ENCODE results near the gene ZNF346. TPM values are rescaled to one million over a fixed set of nuclear protein-coding genes. Genes with fewer than 3 reads are reported as not detected.
A peak's percentile ranks its signal among the peaks of the same experiment; 100 is the strongest.

ZNF346 gene
- total and polyA plus RNA-seq, 8 donors = 4.5 to 10.4 (median 7.6) TPM

DNA sequence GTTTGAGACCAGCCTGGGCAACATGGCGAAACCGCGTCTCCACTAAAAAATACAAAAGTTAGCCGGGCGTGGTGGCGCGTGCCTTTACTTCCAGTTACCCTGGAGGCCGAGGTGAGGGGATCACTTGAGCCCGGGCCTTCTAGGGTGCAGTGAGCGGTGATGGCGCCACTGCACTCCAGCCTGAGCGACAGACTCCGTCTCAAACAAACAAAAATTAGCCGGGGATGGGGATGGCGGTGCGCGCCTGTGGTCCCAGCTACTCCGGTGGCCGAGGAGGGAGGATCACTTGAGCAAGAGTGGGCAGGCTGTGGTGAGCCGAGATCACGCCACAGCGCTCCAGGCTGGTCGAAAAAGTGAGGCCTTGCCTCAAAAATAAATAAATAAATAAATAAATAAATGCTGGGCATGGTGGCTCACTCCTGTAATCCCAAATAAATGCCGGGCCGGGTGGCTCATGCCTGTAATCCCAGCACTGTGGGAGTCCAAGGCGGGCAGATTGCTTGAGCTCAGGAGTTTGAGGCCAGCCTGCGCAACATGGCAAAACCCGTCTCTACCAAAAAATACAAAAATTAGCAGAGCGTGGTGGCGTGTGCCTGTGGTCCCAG is 95.0 kb downstream of the ZNF346 start:
- no peaks in the 10 kb centered on the region for H3K27me3 ChIP-seq
- ATAC-seq (no peak), DNase-seq (peak in 1 of 6 donors; percentile 37), FAIRE-seq (no peak)
- H3K9me3 ChIP-seq = no peaks in the 10 kb centered on the region
- intact Hi-C loops (cut with DNase I) = loop anchor here in 1 of 3 donors (10.0 kb wide), 1 partner anchor 187 kb away; the partner anchor contains the start of genes PRELID1 and RAB24
- WGBS, 2 donors = 97 to 99% methylated on average over 30 of the region's 30 CpGs
- H3K4me1 ChIP-seq = peaks cover 0 to 3% (median 0%) of the 10 kb centered on the region in 3 donors
- TF ChIP-seq, protein P1, sequence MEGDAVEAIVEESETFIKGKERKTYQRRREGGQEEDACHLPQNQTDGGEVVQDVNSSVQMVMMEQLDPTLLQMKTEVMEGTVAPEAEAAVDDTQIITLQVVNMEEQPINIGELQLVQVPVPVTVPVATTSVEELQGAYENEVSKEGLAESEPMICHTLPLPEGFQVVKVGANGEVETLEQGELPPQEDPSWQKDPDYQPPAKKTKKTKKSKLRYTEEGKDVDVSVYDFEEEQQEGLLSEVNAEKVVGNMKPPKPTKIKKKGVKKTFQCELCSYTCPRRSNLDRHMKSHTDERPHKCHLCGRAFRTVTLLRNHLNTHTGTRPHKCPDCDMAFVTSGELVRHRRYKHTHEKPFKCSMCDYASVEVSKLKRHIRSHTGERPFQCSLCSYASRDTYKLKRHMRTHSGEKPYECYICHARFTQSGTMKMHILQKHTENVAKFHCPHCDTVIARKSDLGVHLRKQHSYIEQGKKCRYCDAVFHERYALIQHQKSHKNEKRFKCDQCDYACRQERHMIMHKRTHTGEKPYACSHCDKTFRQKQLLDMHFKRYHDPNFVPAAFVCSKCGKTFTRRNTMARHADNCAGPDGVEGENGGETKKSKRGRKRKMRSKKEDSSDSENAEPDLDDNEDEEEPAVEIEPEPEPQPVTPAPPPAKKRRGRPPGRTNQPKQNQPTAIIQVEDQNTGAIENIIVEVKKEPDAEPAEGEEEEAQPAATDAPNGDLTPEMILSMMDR (IDR thresholded peaks at IDR 0.05) = no peak
- no peak overlapping the region for H3K4me3 ChIP-seq
- no peak overlapping the region for H3K27ac ChIP-seq
- H3K36me3 ChIP-seq = no peaks in the 10 kb centered on the region

DNA sequence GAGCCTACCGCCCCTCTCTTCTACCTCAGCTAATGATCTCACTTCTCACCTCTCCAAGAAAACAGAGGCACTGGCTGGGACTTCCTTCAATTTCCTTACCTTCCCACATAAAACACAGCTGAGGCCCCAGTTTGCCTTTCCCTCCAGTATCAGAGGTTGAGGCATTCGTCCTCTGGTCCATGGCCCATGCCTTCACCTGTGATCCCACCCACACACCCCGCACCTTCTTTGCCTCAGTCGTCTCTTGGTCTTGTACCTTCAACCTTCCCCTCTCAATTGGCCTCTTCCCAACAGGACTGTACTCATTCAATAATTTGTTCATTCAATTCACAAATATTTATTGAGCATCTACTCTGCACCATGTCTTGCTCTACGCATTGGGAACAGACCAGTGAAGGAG is 100.1 kb downstream of the ZNF346 start:
- Histone ChIP-seq H3K27ac (no peak overlapping the region), H3K9me3 (no peaks in the 10 kb centered on the region), H3K27me3 (no peaks in the 10 kb centered on the region), H3K36me3 (no peaks in the 10 kb centered on the region), H3K4me3 (no peak overlapping the region), H3K4me1 (no peaks in the 10 kb centered on the region)
- TF ChIP-seq, protein P1 (IDR thresholded peaks at IDR 0.05) = no peak
- ATAC-seq (no peak), DNase-seq (no peak), FAIRE-seq (no peak)
- intact Hi-C loops (cut with DNase I) = no loop called here
- 90 to 91% methylated on average over 5 of the region's 5 CpGs for WGBS, 2 donors

DNA sequence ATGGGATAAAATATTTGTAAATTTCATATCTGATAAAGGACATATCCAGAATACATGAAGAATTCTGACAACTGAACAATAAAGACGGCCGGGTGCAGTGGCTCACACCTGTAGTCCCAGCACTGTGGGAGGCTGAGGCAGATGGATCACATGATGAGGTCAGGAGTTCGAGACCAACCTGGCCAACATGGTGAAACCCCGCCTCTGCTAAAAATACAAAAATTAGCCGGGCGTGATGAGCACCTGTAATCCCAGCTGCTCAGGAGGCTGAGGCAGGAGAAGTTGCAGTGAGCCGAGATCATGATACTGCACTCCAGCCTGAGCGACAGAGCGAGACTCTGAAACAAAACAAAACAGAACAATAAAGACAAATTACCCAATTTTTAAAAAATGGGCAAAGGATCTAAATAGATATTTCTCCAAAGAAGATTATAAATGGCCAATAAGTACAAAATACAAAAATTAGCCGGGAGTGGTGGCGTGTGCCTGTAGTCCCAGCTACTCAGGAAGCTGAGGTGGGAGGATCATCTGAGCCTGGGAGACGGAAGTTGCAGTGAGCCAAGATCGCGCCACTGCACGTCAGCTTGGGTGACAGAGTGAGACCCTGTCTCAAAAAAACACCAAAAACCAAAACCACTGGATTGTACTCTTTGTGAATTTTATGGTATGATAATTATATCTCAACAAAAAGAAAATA is 101.4 kb downstream of the ZNF346 start:
- Histone ChIP-seq H3K9me3 (no peaks in the 10 kb centered on the region), H3K27me3 (no peaks in the 10 kb centered on the region), H3K27ac (no peak overlapping the region), H3K36me3 (no peaks in the 10 kb centered on the region), H3K4me3 (no peak overlapping the region), H3K4me1 (no peaks in the 10 kb centered on the region)
- FAIRE-seq = no peak
- intact Hi-C loops (cut with DNase I) = no loop called here
- TF ChIP-seq, protein P1 (IDR thresholded peaks at IDR 0.05) = no peak
- DNase-seq = no peak
- WGBS, 2 donors = 85 to 91% methylated on average over 15 of the region's 15 CpGs
- no peak for ATAC-seq

DNA sequence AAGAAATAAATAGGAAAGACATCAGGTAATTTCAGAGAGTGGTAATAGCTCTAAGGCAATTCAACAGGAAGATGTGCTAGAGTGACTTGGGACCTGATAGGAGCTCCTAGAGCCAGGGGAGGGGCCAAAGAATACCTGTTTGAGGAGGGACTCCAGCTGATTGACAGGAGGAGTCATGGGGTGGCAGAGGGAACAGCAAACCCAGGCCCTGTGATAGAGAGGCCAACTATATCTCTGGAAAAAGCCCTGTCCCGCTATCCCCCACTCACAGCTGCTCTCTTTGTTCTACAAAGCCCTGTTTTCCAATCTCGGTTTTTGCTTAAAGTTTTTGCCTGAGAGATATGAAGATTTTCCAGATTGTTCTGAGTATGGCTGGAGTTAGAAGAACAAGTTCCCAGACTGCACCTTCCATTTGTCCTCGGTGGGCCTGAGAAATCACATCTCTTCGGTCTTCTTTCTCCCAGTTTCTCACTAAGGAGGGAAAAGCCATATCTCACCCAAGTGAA is 102.0 kb downstream of the ZNF346 start:
- H3K9me3 ChIP-seq = no peaks in the 10 kb centered on the region
- DNase-seq = no peak
- no peaks in the 10 kb centered on the region for H3K4me1 ChIP-seq
- 76 to 78% methylated on average over 4 of the region's 4 CpGs for WGBS, 2 donors
- TF ChIP-seq, protein P1 (IDR thresholded peaks at IDR 0.05) = no peak
- H3K27ac ChIP-seq = no peak overlapping the region
- ATAC-seq = no peak
- no peaks in the 10 kb centered on the region for H3K36me3 ChIP-seq
- no peak overlapping the region for H3K4me3 ChIP-seq
- FAIRE-seq = no peak
- intact Hi-C loops (cut with DNase I) = no loop called here
- H3K27me3 ChIP-seq = no peaks in the 10 kb centered on the region

DNA sequence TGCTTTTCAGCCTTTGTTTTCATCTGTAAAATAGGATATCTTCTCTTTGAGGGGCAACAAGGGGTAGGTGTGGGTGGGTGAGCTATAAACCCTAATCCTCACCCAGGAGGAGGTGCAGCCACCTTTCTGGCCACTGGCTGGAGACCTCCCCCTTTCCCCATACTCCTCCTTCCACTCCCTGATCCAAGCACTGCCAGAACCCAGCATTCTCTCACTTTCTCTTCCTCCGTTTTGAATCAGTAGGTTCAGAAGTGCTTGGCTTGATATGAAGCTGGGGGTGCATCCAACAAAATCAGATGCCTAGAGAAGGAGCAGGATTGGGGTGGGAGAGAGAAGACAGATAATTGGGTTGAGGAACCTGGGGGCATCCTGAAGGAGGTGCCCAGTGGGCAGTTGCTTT is 104.3 kb downstream of the ZNF346 start:
- TF ChIP-seq, protein P1 (IDR thresholded peaks at IDR 0.05) = no peak
- FAIRE-seq (no peak), ATAC-seq (no peak), DNase-seq (no peak)
- Histone ChIP-seq H3K27me3 (no peaks in the 10 kb centered on the region), H3K36me3 (no peaks in the 10 kb centered on the region), H3K4me3 (no peak overlapping the region), H3K4me1 (no peaks in the 10 kb centered on the region), H3K9me3 (no peaks in the 10 kb centered on the region), H3K27ac (no peak overlapping the region)
- intact Hi-C loops (cut with DNase I) = no loop called here
- WGBS, 2 donors = 74 to 91% methylated on average over 1 of the region's 1 CpG

Data from pancreas (tissue), 10 donors.